Fibroblast of lung (primary cell): ENCODE measurements around the gene AKR1C3. TPM values are rescaled to one million over a fixed set of nuclear protein-coding genes. Genes with fewer than 3 reads are reported as not detected.
"Not testable (repeated sequence)": the region's sequence is repeated elsewhere in the genome, so short reads cannot be mapped to it uniquely, and the experiment has no call there.

Source experiments
- DNase-seq, 2 donors: peaks; one replicate each; pipeline versions ENCODE4 v3.0.0 to v3.0.0-alpha.2; 2010; ENCODE audit warnings: low read depth in 2 of 2
- H2AFZ ChIP-seq: 2 replicates; pipeline ENCODE4 v1.5.1; 2012; ENCODE audit warnings: low read length, control low read depth, inconsistent platforms
- H3K27ac ChIP-seq: 2 replicates; pipeline ENCODE4 v1.5.1; 2011; ENCODE audit warnings: low read length, control low read depth; ENCODE audit not compliant: insufficient read depth
- H3K27me3 ChIP-seq: 2 replicates; pipeline ENCODE4 v1.5.1; 2011; ENCODE audit warnings: mild to moderate bottlenecking, low read length; ENCODE audit not compliant: control insufficient read depth, insufficient read depth
- H3K36me3 ChIP-seq: 2 replicates; pipeline ENCODE4 v1.5.1; 2011; ENCODE audit warnings: low read length; ENCODE audit not compliant: control insufficient read depth, insufficient read depth
- H3K4me1 ChIP-seq: 2 replicates; pipeline ENCODE4 v1.5.1; 2011; ENCODE audit warnings: low read length; ENCODE audit not compliant: control insufficient read depth, insufficient read depth; ENCODE audit errors: extremely low read depth
- H3K4me2 ChIP-seq: 2 replicates; pipeline ENCODE4 v1.5.1; 2011; ENCODE audit warnings: low read length, control low read depth; ENCODE audit not compliant: insufficient read depth; ENCODE audit errors: extremely low read depth
- H3K4me3 ChIP-seq, 4 experiments: fragments of 200-600 bp in 1 of 4; sonication (generic) in 1 of 4; replicated peaks in 1 of 4; 2 replicates each; pipeline ENCODE4 v1.5.1; 2011 to 2016; ENCODE audit warnings: low read length in 4 of 4, low read depth in 3 of 4, mild to moderate bottlenecking in 3 of 4, control low read depth in 2 of 4, inconsistent platforms in 1 of 4, mixed read lengths in 1 of 4; ENCODE audit not compliant: insufficient read depth in 1 of 4; ENCODE audit errors: control extremely low read depth in 1 of 4
- H3K79me2 ChIP-seq: 2 replicates; pipeline ENCODE4 v1.5.1; 2012; ENCODE audit warnings: mild to moderate bottlenecking, low read length, inconsistent platforms; ENCODE audit not compliant: control insufficient read depth, insufficient read depth
- H3K9ac ChIP-seq: 2 replicates; pipeline ENCODE4 v1.5.1; 2011; ENCODE audit warnings: mild to moderate bottlenecking, low read length, control low read depth; ENCODE audit not compliant: insufficient read depth
- H3K9me3 ChIP-seq: 2 replicates; pipeline ENCODE4 v1.5.1; 2012; ENCODE audit warnings: low read depth, low read length; ENCODE audit not compliant: control insufficient read depth, insufficient read depth
- H4K20me1 ChIP-seq: 2 replicates; pipeline ENCODE4 v1.5.1; 2011; ENCODE audit warnings: low read length; ENCODE audit not compliant: control insufficient read depth, insufficient read depth; ENCODE audit errors: extremely low read depth
- CTCF ChIP-seq, 2 donors: IDR thresholded peaks in 1 of 2; conservative IDR thresholded peaks in 1 of 2; 1 replicate in 1 of 2; 2 replicates in 1 of 2; pipeline ENCODE4 v1.5.1; 2011 to 2012; ENCODE audit warnings: low read length in 2 of 2, control low read depth in 1 of 2, inconsistent platforms in 1 of 2, low read depth in 1 of 2, mild to moderate bottlenecking in 1 of 2
- EZH2 ChIP-seq: IDR thresholded peaks from 2 replicates; pipeline ENCODE4 v1.5.1; 2012; ENCODE audit warnings: low read length, control low read depth, mild to moderate bottlenecking; ENCODE audit errors: missing control alignments
- polyA plus RNA-seq, 2 donors: library from polyadenylated mRNA; depleted of rRNA in 1 of 2; stranded (reverse) in 1 of 2; unstranded in 1 of 2; fragments of >200 nt; gene quantifications; 2 replicates each; pipeline ENCODE4 v1.2.1, GENCODE V29; 2011 to 2012; ENCODE audit warnings: missing spikeins in 1 of 2
- total RNA-seq: library from RNA; depleted of rRNA; stranded (reverse); fragments of >200 nt; gene quantifications from 2 replicates; pipeline ENCODE4 v1.2.1, GENCODE V29; 2014

Gene AKR1C3
- total and polyA plus RNA-seq, 2 donors (not counting 1 experiment from before 2014, with no cell fraction given): 36.3 to 44.3 TPM

DNA sequence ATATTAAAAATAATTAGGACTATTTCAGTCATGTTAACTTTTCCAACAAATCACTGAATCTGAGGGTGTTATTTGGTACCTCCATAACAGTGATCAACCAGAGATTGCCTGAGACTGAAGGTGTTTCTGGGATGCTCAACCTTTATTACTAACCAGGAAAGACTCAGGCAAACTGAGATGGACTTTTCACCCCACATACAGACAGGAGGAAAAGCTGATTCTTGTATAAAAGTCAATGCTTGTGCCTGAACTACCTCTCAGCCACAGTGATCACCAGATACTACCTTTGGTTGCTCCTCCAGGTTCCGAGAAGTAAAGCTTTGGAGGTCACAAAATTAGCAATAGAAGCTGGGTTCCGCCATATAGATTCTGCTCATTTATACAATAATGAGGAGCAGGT is 1.9 kb downstream of the AKR1C3 start:
- no peak for TF ChIP-seq EZH2
- TF ChIP-seq CTCF (conservative IDR thresholded peaks at IDR 0.05 in 1 of 2, IDR thresholded peaks at IDR 0.05 in 1 of 2; ENCODE audit: low read depth in 1 of 2, low read length in 2 of 2): no peak
- Histone ChIP-seq H3K4me2 (no peak overlapping the region), H3K27me3 (no peaks in the 10 kb centered on the region), H3K9ac (no peak overlapping the region), H3K4me3 (peak overlapping the region in 1 of 4 experiments; percentile 68), H4K20me1 (no peaks in the 10 kb centered on the region), H3K9me3 (no peaks in the 10 kb centered on the region), H2AFZ (no peak overlapping the region), H3K27ac (no peak overlapping the region), H3K4me1 (no peaks in the 10 kb centered on the region), H3K36me3 (no peaks in the 10 kb centered on the region), H3K79me2 (no peaks in the 10 kb centered on the region)
- DNase-seq: no peak

DNA sequence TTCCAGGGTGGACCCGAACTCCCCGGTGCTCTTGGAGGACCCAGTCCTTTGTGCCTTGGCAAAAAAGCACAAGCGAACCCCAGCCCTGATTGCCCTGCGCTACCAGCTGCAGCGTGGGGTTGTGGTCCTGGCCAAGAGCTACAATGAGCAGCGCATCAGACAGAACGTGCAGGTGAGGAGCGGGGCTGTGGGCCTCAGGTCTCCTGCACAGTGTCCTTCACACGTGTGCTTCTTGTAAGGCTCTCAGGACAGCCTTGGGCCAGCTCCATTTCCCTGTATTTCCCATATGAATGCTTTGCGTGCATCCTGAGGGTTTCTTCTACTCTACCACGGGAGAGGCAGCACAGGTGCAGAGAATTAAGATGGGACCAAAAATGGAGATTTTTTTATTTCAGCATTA is 8.3 kb downstream of the AKR1C3 start:
- H3K9me3 ChIP-seq, H3K9ac ChIP-seq, H2AFZ ChIP-seq, H3K4me1 ChIP-seq, H3K4me2 ChIP-seq, H4K20me1 ChIP-seq, H3K36me3 ChIP-seq, DNase-seq, H3K27ac ChIP-seq, H3K79me2 ChIP-seq, H3K4me3 ChIP-seq, H3K27me3 ChIP-seq: not testable (repeated sequence)

DNA sequence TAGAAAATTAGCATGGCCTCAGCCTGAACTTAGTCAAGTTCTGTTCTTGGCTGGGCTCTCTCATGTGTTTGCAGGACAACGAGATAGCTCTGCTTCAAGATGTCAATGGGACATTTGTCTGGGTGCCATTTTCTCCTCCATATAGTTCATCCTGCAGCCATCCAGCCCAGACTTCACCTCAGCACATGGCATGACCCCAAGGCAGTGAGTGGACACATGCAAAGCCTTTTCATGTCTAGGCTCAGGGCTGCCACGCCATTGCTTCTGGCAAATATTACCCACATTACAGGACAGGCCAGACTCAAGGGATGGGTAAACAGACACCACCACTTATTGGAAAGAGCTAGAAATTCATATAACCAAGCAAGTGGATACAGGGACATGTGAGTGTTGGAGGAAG is 9.3 kb downstream of the AKR1C3 start:
- no peak overlapping the region for H3K4me2 ChIP-seq
- no peaks in the 10 kb centered on the region for H3K79me2 ChIP-seq
- no peak for DNase-seq
- H3K27ac ChIP-seq: no peak overlapping the region
- H4K20me1 ChIP-seq: no peaks in the 10 kb centered on the region
- H2AFZ ChIP-seq: no peak overlapping the region
- H3K9me3 ChIP-seq: no peaks in the 10 kb centered on the region
- H3K9ac ChIP-seq: no peak overlapping the region
- H3K4me3 ChIP-seq: no peak overlapping the region
- no peak for TF ChIP-seq EZH2
- TF ChIP-seq CTCF (conservative IDR thresholded peaks at IDR 0.05 in 1 of 2, IDR thresholded peaks at IDR 0.05 in 1 of 2; ENCODE audit: low read depth in 1 of 2, low read length in 2 of 2): no peak
- H3K27me3 ChIP-seq: no peaks in the 10 kb centered on the region
- H3K4me1 ChIP-seq: no peaks in the 10 kb centered on the region
- no peaks in the 10 kb centered on the region for H3K36me3 ChIP-seq
